Measurements from ENCODE around the gene RASL10B.

RASL10B gene

GRCh38 chr17:35717475-35717874 is 14.0 kb upstream of the RASL10B start:
- DNase-seq (ENCODE audit: low read depth): no peak

- DNase-seq (ENCODE audit: low read depth): no peak
Measured at GRCh38 chr17:35723735-35724134, 7.7 kb upstream of the RASL10B start.

- DNase-seq (ENCODE audit: low read depth): no peak
Measured at GRCh38 chr17:35725058-35725457, 6.4 kb upstream of the RASL10B start.

- no peak for DNase-seq (ENCODE audit: low read depth)
Measured at GRCh38 chr17:35725802-35726126, 5.7 kb upstream of the RASL10B start.

GRCh38 chr17:35726127-35726952 is 5.1 kb upstream of the RASL10B start:
- DNase-seq (ENCODE audit: low read depth): peak; percentile 89

GRCh38 chr17:35726953-35727460 is 4.4 kb upstream of the RASL10B start:
- no peak for DNase-seq (ENCODE audit: low read depth)

- DNase-seq (ENCODE audit: low read depth): no peak
Measured at GRCh38 chr17:35727635-35728034, 3.8 kb upstream of the RASL10B start.

GRCh38 chr17:35728551-35728950 is 2.9 kb upstream of the RASL10B start:
- DNase-seq (ENCODE audit: low read depth): no peak

GRCh38 chr17:35729405-35729833 is 2.0 kb upstream of the RASL10B start:
- no peak for DNase-seq (ENCODE audit: low read depth)

- DNase-seq (ENCODE audit: low read depth): no peak
Measured at GRCh38 chr17:35730400-35731005, 936 bp upstream of the RASL10B start.

- DNase-seq (ENCODE audit: low read depth): no peak
Measured at GRCh38 chr17:35731917-35732805, 722 bp downstream of the RASL10B start.

GRCh38 chr17:35732806-35733136 is 1.3 kb downstream of the RASL10B start:
- DNase-seq (ENCODE audit: low read depth): no peak

- DNase-seq (ENCODE audit: low read depth): no peak
Measured at GRCh38 chr17:35733366-35733765, 1.9 kb downstream of the RASL10B start.

- DNase-seq (ENCODE audit: low read depth): no peak
Measured at GRCh38 chr17:35734396-35734795, 3.0 kb downstream of the RASL10B start.

GRCh38 chr17:35735036-35735805 is 3.8 kb downstream of the RASL10B start:
- DNase-seq (ENCODE audit: low read depth): no peak

GRCh38 chr17:35736236-35736635 is 4.8 kb downstream of the RASL10B start:
- DNase-seq (ENCODE audit: low read depth): no peak

- no peak for DNase-seq (ENCODE audit: low read depth)
Measured at GRCh38 chr17:35738519-35739133, 7.2 kb downstream of the RASL10B start.

GRCh38 chr17:35740216-35740615 is 8.8 kb downstream of the RASL10B start:
- DNase-seq (ENCODE audit: low read depth): no peak

GRCh38 chr17:35740997-35741931 is 9.8 kb downstream of the RASL10B start:
- DNase-seq (ENCODE audit: low read depth): no peak

- DNase-seq (ENCODE audit: low read depth): no peak
Measured at GRCh38 chr17:35742496-35742895, 11.1 kb downstream of the RASL10B start.

All from GM04504 (cell line).